GM12873 (cell line): Measurements from ENCODE around the gene RNF213.

Source experiments
- CTCF ChIP-seq: IDR thresholded peaks from 2 replicates; pipeline ENCODE4 v1.5.1; 2012; ENCODE audit warnings: low read depth, mild to moderate bottlenecking, moderate library complexity, low read length, control low read depth; ENCODE audit not compliant: insufficient read depth; ENCODE audit errors: missing control alignments

RNF213 gene

GRCh38 chr17:80253631-80254395 lies 6.8 kb upstream of the RNF213 start:
- no peak for TF ChIP-seq CTCF

- no peak for TF ChIP-seq CTCF
Measured at GRCh38 chr17:80254396-80255251, 6.0 kb upstream of the RNF213 start.

- TF ChIP-seq CTCF = no peak
Measured at GRCh38 chr17:80256034-80256350, 4.7 kb upstream of the RNF213 start.

- no peak for TF ChIP-seq CTCF
Measured at GRCh38 chr17:80257716-80258213, 2.9 kb upstream of the RNF213 start.

GRCh38 chr17:80259457-80260068 lies 1.1 kb upstream of the RNF213 start:
- no peak for TF ChIP-seq CTCF

- no peak for TF ChIP-seq CTCF
Measured at GRCh38 chr17:80260069-80260535, 550 bp upstream of the RNF213 start.
